Astrocyte of the spinal cord (primary cell): ENCODE data around the gene PRKD1.
"Not testable (repeated sequence)": the region's sequence is repeated elsewhere in the genome, so short reads cannot be mapped to it uniquely, and the experiment has no call there.

Experiments
- DNase-seq: peaks from one replicate; pipeline ENCODE4 v3.0.0; 2011; ENCODE audit warnings: low read depth, low spot score
- H3K4me3 ChIP-seq: 2 replicates; pipeline ENCODE4 v1.5.1; 2011; ENCODE audit warnings: low read depth, mild to moderate bottlenecking, low read length, moderate library complexity
- CTCF ChIP-seq: IDR thresholded peaks from 2 replicates; pipeline ENCODE4 v1.5.1; 2012; ENCODE audit warnings: low read depth, mild to moderate bottlenecking, low read length, inconsistent platforms
- in situ Hi-C: cut with HindIII; loops from 2 replicates; pipeline ENCODE4 v1.10.0; 2017; ENCODE audit warnings: low sequenced_read_pairs

PRKD1 gene

GRCh38 chr14:29782041-29782440, 145.6 kb downstream of the PRKD1 start:
- no peak for TF ChIP-seq CTCF
- DNase-seq: no peak
- in situ Hi-C loops: no loop called here
- H3K4me3 ChIP-seq: no peak overlapping the region

GRCh38 chr14:29777142-29777541, 150.5 kb downstream of the PRKD1 start:
- H3K4me3 ChIP-seq, DNase-seq, in situ Hi-C loops: not testable (repeated sequence)

GRCh38 chr14:29773990-29774389, 153.7 kb downstream of the PRKD1 start:
- TF ChIP-seq CTCF: no peak
- in situ Hi-C loops: no loop called here
- DNase-seq: no peak

GRCh38 chr14:29763342-29763858, 164.2 kb downstream of the PRKD1 start:
- in situ Hi-C loops: no loop called here
- no peak for TF ChIP-seq CTCF

More at GRCh38 chr14:29773990-29774389, 153.7 kb downstream of the PRKD1 start:
- no peak overlapping the region for H3K4me3 ChIP-seq

GRCh38 chr14:29759521-29760340, 167.9 kb downstream of the PRKD1 start:
- no peak overlapping the region for H3K4me3 ChIP-seq
- no peak for DNase-seq
- no peak for TF ChIP-seq CTCF
- in situ Hi-C loops: no loop called here

More at GRCh38 chr14:29763342-29763858, 164.2 kb downstream of the PRKD1 start:
- H3K4me3 ChIP-seq: no peak overlapping the region
- no peak for DNase-seq

GRCh38 chr14:29757711-29758233, 169.9 kb downstream of the PRKD1 start:
- in situ Hi-C loops: no loop called here
- TF ChIP-seq CTCF: no peak
- H3K4me3 ChIP-seq: no peak overlapping the region
- no peak for DNase-seq

- DNase-seq: no peak
- no peak for TF ChIP-seq CTCF
- in situ Hi-C loops: no loop called here
- H3K4me3 ChIP-seq: no peak overlapping the region
Observed at GRCh38 chr14:29757188-29757680, 170.4 kb downstream of the PRKD1 start.
